GM12872 (cell line): ENCODE results near the gene NLK.

ENCODE experiments used
- CTCF ChIP-seq: IDR thresholded peaks from 3 replicates; pipeline ENCODE4 v1.5.1; 2011; ENCODE audit warnings: low read depth, mild to moderate bottlenecking, low read length, moderate library complexity; ENCODE audit not compliant: insufficient read depth

Gene NLK

GRCh38 chr17:28092088-28092487 lies 49.6 kb downstream of the NLK start:
- no peak for TF ChIP-seq CTCF

- no peak for TF ChIP-seq CTCF
Measured at GRCh38 chr17:28093999-28094716, 51.7 kb downstream of the NLK start.

DNA sequence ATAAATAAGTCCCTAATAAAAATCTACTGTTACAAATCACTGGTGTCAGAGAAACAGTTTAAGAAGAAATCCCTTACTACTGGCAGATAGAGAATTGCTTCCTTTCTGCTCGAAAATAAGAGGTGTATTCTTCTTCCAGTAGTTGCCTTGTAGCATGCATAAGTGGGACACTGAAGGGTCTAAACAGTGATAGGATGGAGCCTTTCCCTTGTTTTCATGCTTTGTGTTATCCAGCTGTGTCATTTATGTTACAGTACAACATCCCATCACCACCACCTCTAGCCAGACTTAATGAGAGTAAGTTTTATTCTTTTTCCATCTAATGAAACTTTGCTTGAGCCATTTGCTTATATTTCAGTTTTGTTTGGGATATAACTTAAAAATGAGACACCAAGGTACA lies 54.3 kb downstream of the NLK start:
- TF ChIP-seq CTCF, result no peak

- no peak for TF ChIP-seq CTCF
Measured at GRCh38 chr17:28097254-28097653, 54.8 kb downstream of the NLK start.

DNA sequence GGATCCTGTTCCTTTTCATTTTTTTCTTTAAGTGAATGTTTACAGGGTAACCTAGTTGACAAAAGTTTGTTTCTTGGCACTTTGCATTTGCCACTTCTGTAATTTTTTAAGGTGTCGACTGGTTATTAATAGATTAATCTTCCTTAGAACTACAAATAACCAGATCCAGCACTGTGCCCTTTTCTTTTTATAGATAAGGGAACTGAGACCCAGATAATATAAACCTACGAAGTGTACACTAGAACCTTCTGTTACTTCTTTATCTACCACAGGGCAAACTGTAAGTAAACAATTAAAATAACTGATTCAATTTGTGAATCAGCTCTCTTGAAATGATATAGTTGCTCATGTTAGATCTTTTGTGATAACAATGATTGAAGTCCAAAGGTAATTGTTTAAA lies 55.4 kb downstream of the NLK start:
- TF ChIP-seq CTCF, result no peak

- no peak for TF ChIP-seq CTCF
Measured at GRCh38 chr17:28100251-28100650, 57.8 kb downstream of the NLK start.

DNA sequence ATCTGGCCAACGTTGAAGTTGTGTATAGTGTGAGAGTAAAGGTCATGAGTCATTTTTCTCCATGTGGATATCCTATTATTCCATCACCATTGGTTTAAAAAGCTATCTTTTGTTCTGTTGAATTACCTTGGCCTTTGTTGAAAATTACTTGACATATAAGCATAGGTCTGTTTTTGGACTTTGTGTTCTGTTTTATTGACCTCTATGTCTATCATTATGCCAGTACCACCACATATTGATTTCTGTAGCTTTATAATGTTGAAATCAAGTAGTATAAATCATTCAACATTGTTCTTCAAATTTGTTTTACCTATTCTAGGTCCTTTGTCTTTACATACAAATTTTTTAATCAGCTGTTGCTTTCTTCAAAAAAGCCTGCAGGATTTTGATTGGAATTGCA lies 58.5 kb downstream of the NLK start:
- TF ChIP-seq CTCF, result no peak
